GM12878 (cell line): Measurements from ENCODE around the gene NAA11. TPM values are rescaled to one million over a fixed set of nuclear protein-coding genes. Genes with fewer than 3 reads are reported as not detected.
"Not testable (repeated sequence)": the region's sequence is repeated elsewhere in the genome, so short reads cannot be mapped to it uniquely, and the experiment has no call there.

ENCODE experiments used
- ATAC-seq: fragments of 200-7000 bp; cut with Tn5 transposase; 3 replicates; pipeline ENCODE4 v1.9.1; 2020; ENCODE audit warnings: mild to moderate bottlenecking, moderate library complexity
- BruUV-seq: library from RNA; stranded (reverse); fragments of 400-500 nt; replicated peaks from 2 replicates; lab custom pipeline; 2021; lab: Mats Ljungman, UMichigan
- CTCF ChIA-PET: fragments of 300-600 bp; sonication (Branson Sonifier 250); formaldehyde crosslinking; extraction: SDS; loops from one replicate; lab custom pipeline; 2021; ENCODE audit warnings: inconsistent platforms; lab: Yijun Ruan, JAX
- POLR2A ChIA-PET: fragments of 350-600 bp; formaldehyde crosslinking; extraction: SDS; loops from one replicate; lab custom pipeline; 2021; ENCODE audit warnings: inconsistent platforms; lab: Charles Lee
- RAD21 ChIA-PET: fragments of 300-600 bp; sonication (Branson Sonifier 250); formaldehyde crosslinking; loops from one replicate; lab custom pipeline; 2023; ENCODE audit warnings: antibody characterized with exemption; ENCODE audit not compliant: unreplicated experiment; lab: Charles Lee
- SMC1A ChIA-PET: fragments of 300-600 bp; sonication (Branson Sonifier 250); formaldehyde crosslinking; loops from one replicate; lab custom pipeline; 2023; ENCODE audit not compliant: unreplicated experiment, uncharacterized antibody; lab: Charles Lee
- DNase-seq: peaks from one replicate; pipeline ENCODE4 v3.0.0-alpha.2; 2011; ENCODE audit warnings: low read depth, low spot score
- FAIRE-seq: peaks from 3 replicates; lab custom pipeline; 2011; peaks lifted over from hg19 to GRCh38; lab: Jason Lieb, UNC
- H2AFZ ChIP-seq: 2 replicates; pipeline ENCODE4 v1.6.0; 2011; ENCODE audit warnings: low read depth, low read length, control low read depth; ENCODE audit not compliant: control insufficient read depth
- H3K27ac ChIP-seq: 2 replicates; pipeline ENCODE4 v1.5.1; 2011; ENCODE audit warnings: control low read depth; ENCODE audit not compliant: control insufficient read depth, insufficient read depth
- H3K27me3 ChIP-seq, 2 experiments: replicated peaks in 1 of 2; 2 replicates each; pipeline versions ENCODE4 v1.6.0 to v1.6.1; 2011; ENCODE audit warnings: low read length in 1 of 2; ENCODE audit not compliant: control insufficient read depth in 2 of 2, insufficient read depth in 2 of 2
- H3K36me3 ChIP-seq, 2 experiments: 2 replicates each; pipeline ENCODE4 v1.5.1; 2011; ENCODE audit warnings: low read length in 1 of 2; ENCODE audit not compliant: control insufficient read depth in 2 of 2, insufficient read depth in 2 of 2
- H3K4me1 ChIP-seq: 2 replicates; pipeline ENCODE4 v1.6.1; 2011; ENCODE audit warnings: mild to moderate bottlenecking, low read length, moderate library complexity, mixed read lengths; ENCODE audit not compliant: control insufficient read depth, insufficient read depth
- H3K4me2 ChIP-seq: 2 replicates; pipeline ENCODE4 v1.6.0; 2011; ENCODE audit warnings: control low read depth; ENCODE audit not compliant: control insufficient read depth, insufficient read depth
- H3K4me3 ChIP-seq: fragments of 200-600 bp; sonication (generic); 2 replicates; pipeline ENCODE4 v1.5.1; 2016
- H3K79me2 ChIP-seq: 2 replicates; pipeline ENCODE4 v1.6.0; 2011; ENCODE audit warnings: low read length; ENCODE audit not compliant: control insufficient read depth, insufficient read depth
- H3K9ac ChIP-seq: 2 replicates; pipeline ENCODE4 v1.8.0; 2011; ENCODE audit warnings: low read length, control low read depth, mixed read lengths; ENCODE audit not compliant: control insufficient read depth, insufficient read depth
- H3K9me3 ChIP-seq: replicated peaks from 3 replicates; pipeline ENCODE4 v1.5.1; 2011; ENCODE audit warnings: mild to moderate bottlenecking, low read length; ENCODE audit not compliant: control insufficient read depth, insufficient read depth
- H4K20me1 ChIP-seq: 2 replicates; pipeline ENCODE4 v1.6.0; 2011; ENCODE audit not compliant: control insufficient read depth, insufficient read depth
- NBN ChIP-seq: fragments of 450-650 bp; IDR thresholded peaks from 2 replicates; pipeline ENCODE4 v1.6.1; 2016
- TARDBP ChIP-seq: IDR thresholded peaks from 2 replicates; pipeline ENCODE4 v1.6.1; 2016; ENCODE audit warnings: borderline replicate concordance
- USF1 ChIP-seq: IDR thresholded peaks from 2 replicates; pipeline ENCODE4 v1.6.1; 2011; ENCODE audit warnings: borderline replicate concordance, low read depth, mild to moderate bottlenecking, moderate library complexity, mixed read lengths, low read length; ENCODE audit not compliant: insufficient read depth; ENCODE audit errors: extremely low read length
- WGBS: methylation state at CpG from one replicate; pipeline ENCODE4 v1.1.6; 2016; ENCODE audit warnings: low lambda C conversion rate; ENCODE audit not compliant: insufficient replicate concordance, insufficient coverage; ENCODE audit errors: missing lambda C conversion rate; 5-methylcytosine and 5-hydroxymethylcytosine counted together
- in situ Hi-C: fragments of 300-500 bp; cut with MboI; formaldehyde crosslinking; loops from 9 replicates; pipeline ENCODE4 v1.14.3; 2018; ENCODE audit warnings: mixed read lengths
- intact Hi-C: fragments of 100-400 bp; cut with micrococcal nuclease; formaldehyde crosslinking; loops from one replicate; pipeline ENCODE4 v1.14.2; 2022; ENCODE audit not compliant: unreplicated experiment
- polyA plus RNA-seq, 11 experiments: library from polyadenylated mRNA; depleted of rRNA in 4 of 11; unstranded in 6 of 11; stranded (reverse) in 5 of 11; fragments of >200 nt; fragmentation: Nextera tagmentation in 4 of 11; fragmentation: Illumina TruSeq in 1 of 11; extraction: Ambion mirVana in 4 of 11; extraction: Trizol in 1 of 11; gene quantifications; 1 replicate in 1 of 11; 2 replicates in 10 of 11; pipeline versions ENCODE4 v1.2.1 to v1.2.3, GENCODE V29; 2011 to 2016; ENCODE audit warnings: inconsistent platforms in 2 of 11, missing spikeins in 2 of 11, low read depth in 1 of 11
- total RNA-seq, 4 experiments: library from RNA; depleted of rRNA in 3 of 4; stranded (reverse); fragments of >200 nt in 3 of 4; fragmentation: Illumina TruSeq in 1 of 4; extraction: Trizol in 1 of 4; gene quantifications; 2 replicates each; pipeline versions ENCODE4 v1.2.1 to v1.2.3, GENCODE V29; 2013 to 2021
- TF ChIP-seq, protein P1 (sequence below): IDR thresholded peaks from 2 replicates; pipeline ENCODE4 v1.6.1; 2011; ENCODE audit warnings: mild to moderate bottlenecking, low read depth, low read length, moderate library complexity; ENCODE audit not compliant: insufficient replicate concordance

The NAA11 gene
- total and polyA plus RNA-seq, 10 of the 15 experiments (the other 5 are each of a cell fraction or from before 2014, with no cell fraction given) = 0.12 to 0.16 TPM; not detected in 8

- H3K4me3 ChIP-seq, intact Hi-C loops, H4K20me1 ChIP-seq, POLR2A ChIA-PET, H3K9me3 ChIP-seq, DNase-seq, H3K9ac ChIP-seq, FAIRE-seq, H3K27me3 ChIP-seq, H3K79me2 ChIP-seq, H2AFZ ChIP-seq, H3K36me3 ChIP-seq, H3K4me2 ChIP-seq, ATAC-seq, H3K27ac ChIP-seq, BruUV-seq, RAD21 ChIA-PET, H3K4me1 ChIP-seq, in situ Hi-C loops: not testable (repeated sequence)
- ChIA-PET CTCF (interaction anchor here (1.5 kb wide), 1 partner anchor 11 kb away, joined by 8 read pairs; no protein-coding TSS in a partner anchor), SMC1A (interaction anchor here (1.3 to 2.4 kb wide), 2 partner anchors 11 to 51 kb away, joined by 4 to 6 read pairs; no protein-coding TSS in a partner anchor)
- 57% methylated on average over 7 of the region's 7 CpGs for WGBS
Measured at GRCh38 chr4:79277467-79277866, 48.4 kb downstream of the NAA11 start.

- 0% methylated on average over 1 of the region's 1 CpG for WGBS
- RAD21 ChIA-PET = no interaction called here
- no peaks in the 10 kb centered on the region for H3K4me1 ChIP-seq
- no peaks in the 10 kb centered on the region for H3K27me3 ChIP-seq
- ATAC-seq (no peak), FAIRE-seq (no peak), DNase-seq (no peak)
- no peaks in the 10 kb centered on the region for H3K9me3 ChIP-seq
- H3K79me2 ChIP-seq = no peaks in the 10 kb centered on the region
- H3K4me3 ChIP-seq = no peak overlapping the region
- CTCF ChIA-PET = no interaction called here
- intact Hi-C loops = no loop called here
- POLR2A ChIA-PET = no interaction called here
- H3K4me2 ChIP-seq = no peak overlapping the region
- TF ChIP-seq TARDBP (no peak), USF1 (no peak), NBN (no peak)
- TF ChIP-seq, protein P1, sequence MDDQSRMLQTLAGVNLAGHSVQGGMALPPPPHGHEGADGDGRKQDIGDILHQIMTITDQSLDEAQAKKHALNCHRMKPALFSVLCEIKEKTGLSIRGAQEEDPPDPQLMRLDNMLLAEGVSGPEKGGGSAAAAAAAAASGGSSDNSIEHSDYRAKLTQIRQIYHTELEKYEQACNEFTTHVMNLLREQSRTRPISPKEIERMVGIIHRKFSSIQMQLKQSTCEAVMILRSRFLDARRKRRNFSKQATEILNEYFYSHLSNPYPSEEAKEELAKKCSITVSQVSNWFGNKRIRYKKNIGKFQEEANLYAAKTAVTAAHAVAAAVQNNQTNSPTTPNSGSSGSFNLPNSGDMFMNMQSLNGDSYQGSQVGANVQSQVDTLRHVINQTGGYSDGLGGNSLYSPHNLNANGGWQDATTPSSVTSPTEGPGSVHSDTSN = no peak
- no peaks in the 10 kb centered on the region for H3K36me3 ChIP-seq
- no TSS peak for BruUV-seq
- H3K27ac ChIP-seq = no peak overlapping the region
- no peak overlapping the region for H3K9ac ChIP-seq
- H2AFZ ChIP-seq = no peak overlapping the region
- in situ Hi-C loops = no loop called here
- H4K20me1 ChIP-seq = no peaks in the 10 kb centered on the region
- SMC1A ChIA-PET = interaction anchor here (1.0 to 1.5 kb wide), 2 partner anchors 18 to 22 kb away, joined by 3 read pairs; no protein-coding TSS in a partner anchor
Measured at GRCh38 chr4:79273915-79274314, 51.9 kb downstream of the NAA11 start.
